NCI-H526 (cell line): ENCODE data around the gene TNP2.
A peak's percentile ranks its signal among the peaks of the same experiment; 100 is the strongest.

Experiments used
- DNase-seq, 2 experiments: peaks; one replicate each; lab custom pipeline; 2025; lab: John Stamatoyannopoulos, UW

TNP2 gene

GRCh38 chr16:11268921-11269375, at the start of gene TNP2:
Gene TNP2, minus strand, starts transcription at chr16:11269325. Its CDS starts 63 bp downstream, at chr16:11269262.
- no peak for DNase-seq

- DNase-seq, result no peak
Observed at GRCh38 chr16:11318817-11319216, 49.7 kb upstream of the TNP2 start.

GRCh38 chr16:11316331-11317015, 47.3 kb upstream of the TNP2 start:
- no peak for DNase-seq

- no peak for DNase-seq
Observed at GRCh38 chr16:11315510-11315909, 46.4 kb upstream of the TNP2 start.

- DNase-seq, result no peak
Observed at GRCh38 chr16:11314309-11314894, 45.3 kb upstream of the TNP2 start.

GRCh38 chr16:11313493-11314308, 44.6 kb upstream of the TNP2 start:
- no peak for DNase-seq

GRCh38 chr16:11312718-11313492, 43.8 kb upstream of the TNP2 start:
- DNase-seq, result peak; percentile 12 to 26

- no peak for DNase-seq
Observed at GRCh38 chr16:11310997-11311561, 42.0 kb upstream of the TNP2 start.

GRCh38 chr16:11310634-11310977, 41.5 kb upstream of the TNP2 start:
- no peak for DNase-seq

- peak in 1 of 2 experiments; percentile 17 for DNase-seq
Observed at GRCh38 chr16:11309895-11310633, 40.9 kb upstream of the TNP2 start.

- peak in 1 of 2 experiments; percentile 19 for DNase-seq
Observed at GRCh38 chr16:11308493-11309283, 39.6 kb upstream of the TNP2 start.

- no peak for DNase-seq
Observed at GRCh38 chr16:11307639-11308492, 38.7 kb upstream of the TNP2 start.

- DNase-seq, result no peak
Observed at GRCh38 chr16:11306997-11307638, 38.0 kb upstream of the TNP2 start.

GRCh38 chr16:11306381-11306780, 37.3 kb upstream of the TNP2 start:
- no peak for DNase-seq

GRCh38 chr16:11303405-11304138, 34.4 kb upstream of the TNP2 start:
- peak; percentile 37 to 45 for DNase-seq

- no peak for DNase-seq
Observed at GRCh38 chr16:11302977-11303376, 33.9 kb upstream of the TNP2 start.

- DNase-seq, result no peak
Observed at GRCh38 chr16:11301645-11302501, 32.7 kb upstream of the TNP2 start.
